HT1080 (cell line): ENCODE results near the gene PARP14. TPM values are rescaled to one million over a fixed set of nuclear protein-coding genes. Genes with fewer than 3 reads are reported as not detected.
"Not testable (repeated sequence)": the region's sequence is repeated elsewhere in the genome, so short reads cannot be mapped to it uniquely, and the experiment has no call there.

Experiments used
- DNase-seq: peaks from one replicate; pipeline ENCODE4 v3.0.0-alpha.2; 2015; ENCODE audit warnings: low read depth
- total RNA-seq: library from RNA; depleted of rRNA; stranded (reverse); fragments of >200 nt; shearing (Covaris generic); gene quantifications from 2 replicates; pipeline ENCODE4 v1.2.3, GENCODE V29; 2014

Gene PARP14
- total RNA-seq, 1 experiment from 2014 or later = 21.0 TPM

DNA sequence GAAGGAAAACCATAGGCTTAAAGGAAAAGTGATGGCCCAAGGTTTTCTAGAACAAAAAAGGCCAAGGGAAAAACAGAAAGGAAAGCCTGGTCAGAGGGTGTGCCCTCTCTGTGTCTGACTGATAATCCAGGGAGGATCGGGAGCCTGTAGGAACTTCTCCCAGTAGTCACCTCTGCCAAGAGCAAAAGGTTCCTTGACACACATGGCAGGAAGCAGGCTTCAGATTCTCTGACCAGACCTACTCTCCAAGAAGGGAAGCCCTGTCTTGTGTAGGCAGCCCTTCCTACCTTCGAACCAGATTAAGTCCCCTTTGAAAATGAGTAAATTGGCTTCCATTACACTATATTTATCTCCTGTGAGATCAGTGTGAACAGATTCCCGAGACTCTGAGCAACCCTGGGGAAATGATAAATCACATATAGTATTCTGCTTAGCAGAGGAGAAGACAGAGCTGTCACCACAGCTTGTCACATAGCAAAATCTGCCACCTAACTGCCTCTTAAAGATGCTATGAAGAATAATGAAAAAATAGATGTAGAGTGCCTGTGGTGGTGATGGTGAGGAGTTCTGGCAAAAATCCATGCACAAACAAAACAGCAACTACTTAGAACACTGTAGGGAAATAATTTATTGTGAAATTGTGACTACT lies 38.8 kb downstream of the PARP14 start:
- no peak for DNase-seq

DNA sequence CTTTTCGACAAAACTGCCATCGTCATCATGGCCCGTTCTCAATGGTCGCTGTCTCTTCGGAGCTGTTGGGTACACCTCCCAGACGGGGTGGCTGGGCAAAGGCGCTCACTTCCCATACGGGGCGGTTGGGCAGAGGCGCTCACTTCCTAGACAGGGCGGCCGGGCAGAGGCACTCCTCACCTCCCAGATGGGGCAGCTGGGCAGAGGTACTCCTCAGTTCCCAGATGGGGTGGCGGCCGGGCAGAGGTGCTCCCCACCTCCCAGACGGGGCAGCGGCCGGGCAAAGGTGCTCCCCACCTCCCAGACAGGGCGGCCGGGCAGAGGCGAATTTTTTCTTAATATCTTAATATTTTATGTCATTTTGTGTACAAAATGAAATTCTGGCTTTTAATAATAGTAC lies 44.5 kb downstream of the PARP14 start:
- DNase-seq = no peak

DNA sequence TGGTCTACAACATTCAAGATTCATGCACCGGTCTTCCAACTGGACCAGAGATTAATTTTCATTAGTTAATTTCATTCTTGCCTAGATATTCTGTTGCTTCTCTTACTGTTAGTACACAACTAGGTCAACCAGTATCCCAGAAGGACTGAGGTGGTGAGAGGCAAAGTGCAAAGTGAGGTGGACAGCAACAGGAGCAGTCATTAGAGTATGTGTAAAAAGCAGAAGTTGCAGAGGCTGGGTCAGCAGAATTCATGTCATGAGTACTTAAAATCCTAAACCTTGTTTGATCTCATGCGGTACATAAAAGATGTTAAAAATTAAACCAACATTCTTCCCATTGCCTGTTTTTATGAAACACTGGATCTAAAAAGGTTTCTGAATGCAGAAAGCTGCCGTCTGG lies 46.7 kb downstream of the PARP14 start:
- no peak for DNase-seq

DNA sequence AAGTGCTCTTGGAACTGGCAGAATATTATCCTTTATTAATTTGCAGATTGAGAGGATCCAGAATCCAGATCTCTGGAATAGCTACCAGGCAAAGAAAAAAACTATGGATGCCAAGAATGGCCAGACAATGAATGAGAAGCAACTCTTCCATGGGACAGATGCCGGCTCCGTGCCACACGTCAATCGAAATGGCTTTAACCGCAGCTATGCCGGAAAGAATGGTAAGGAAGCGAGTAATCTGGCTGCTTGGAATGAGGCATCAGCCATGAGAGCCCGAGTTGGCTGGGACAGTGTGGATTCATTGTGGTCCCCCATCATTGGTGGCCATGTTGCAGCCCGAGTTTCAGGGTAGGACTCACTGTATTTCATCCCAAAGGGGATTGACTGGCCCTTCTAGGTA lies 47.1 kb downstream of the PARP14 start:
- no peak for DNase-seq

DNA sequence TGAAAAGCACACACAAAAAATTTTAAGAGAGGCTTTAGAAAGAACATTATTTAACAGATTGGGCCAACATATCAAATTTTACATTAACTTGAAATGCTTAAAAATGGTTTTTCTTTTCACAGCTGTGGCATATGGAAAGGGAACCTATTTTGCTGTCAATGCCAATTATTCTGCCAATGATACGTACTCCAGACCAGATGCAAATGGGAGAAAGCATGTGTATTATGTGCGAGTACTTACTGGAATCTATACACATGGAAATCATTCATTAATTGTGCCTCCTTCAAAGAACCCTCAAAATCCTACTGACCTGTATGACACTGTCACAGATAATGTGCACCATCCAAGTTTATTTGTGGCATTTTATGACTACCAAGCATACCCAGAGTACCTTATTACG lies 47.5 kb downstream of the PARP14 start:
- DNase-seq = no peak

DNA sequence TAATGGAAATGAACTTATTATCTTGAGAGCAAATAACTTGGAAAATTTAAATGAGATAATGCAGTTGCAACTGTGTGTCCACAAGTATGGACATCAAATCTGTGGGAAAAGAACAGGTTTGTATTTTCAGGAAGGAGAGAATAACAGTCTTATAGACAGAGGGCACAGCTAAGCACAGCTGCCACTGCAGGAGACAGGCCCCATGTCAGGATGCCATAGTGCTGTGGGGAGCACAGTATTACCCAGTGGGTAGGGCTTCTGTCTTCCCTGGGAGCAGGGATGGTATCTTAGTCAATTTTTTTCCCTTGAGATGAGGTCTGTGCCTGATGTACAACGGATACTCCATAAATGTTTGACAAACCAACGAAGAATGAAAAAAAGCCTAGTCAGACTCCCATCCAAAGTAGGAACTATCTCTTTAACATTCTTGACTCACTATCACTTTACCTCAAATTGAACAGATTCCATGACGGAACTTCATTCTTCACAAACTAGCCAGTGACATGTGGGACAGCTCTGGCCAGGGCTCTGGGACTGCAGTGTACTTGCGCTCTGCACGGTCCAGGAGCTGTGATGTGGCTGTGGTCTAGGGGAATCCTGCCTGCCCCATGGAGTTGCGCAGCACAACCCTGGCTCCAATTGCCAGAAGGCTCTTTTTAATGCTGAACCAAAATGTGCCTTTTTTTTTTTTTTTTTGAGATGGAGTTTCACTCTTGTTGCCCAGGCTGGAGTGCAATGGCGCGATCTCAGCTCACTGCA lies 48.3 kb downstream of the PARP14 start:
- DNase-seq = no peak

DNA sequence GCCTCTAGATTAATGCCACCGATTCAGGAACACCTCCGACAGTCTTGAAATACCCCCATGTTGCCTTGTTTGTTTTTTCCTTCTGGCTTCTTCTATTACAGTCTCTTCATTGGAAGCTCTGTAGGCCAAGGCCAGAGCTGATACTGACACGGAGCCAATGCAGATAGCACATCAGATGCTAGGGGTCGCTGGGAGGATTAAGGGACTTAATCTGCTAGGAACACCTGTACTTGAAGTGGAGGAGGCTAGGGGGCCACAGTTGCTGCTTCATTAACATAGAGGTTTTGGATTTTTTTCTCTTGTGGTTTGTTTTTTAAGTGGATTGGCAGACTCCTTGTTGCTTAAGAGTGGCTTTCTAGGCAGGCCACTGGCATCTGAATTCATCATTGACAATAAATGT lies 49.6 kb downstream of the PARP14 start:
- no peak for DNase-seq

DNA sequence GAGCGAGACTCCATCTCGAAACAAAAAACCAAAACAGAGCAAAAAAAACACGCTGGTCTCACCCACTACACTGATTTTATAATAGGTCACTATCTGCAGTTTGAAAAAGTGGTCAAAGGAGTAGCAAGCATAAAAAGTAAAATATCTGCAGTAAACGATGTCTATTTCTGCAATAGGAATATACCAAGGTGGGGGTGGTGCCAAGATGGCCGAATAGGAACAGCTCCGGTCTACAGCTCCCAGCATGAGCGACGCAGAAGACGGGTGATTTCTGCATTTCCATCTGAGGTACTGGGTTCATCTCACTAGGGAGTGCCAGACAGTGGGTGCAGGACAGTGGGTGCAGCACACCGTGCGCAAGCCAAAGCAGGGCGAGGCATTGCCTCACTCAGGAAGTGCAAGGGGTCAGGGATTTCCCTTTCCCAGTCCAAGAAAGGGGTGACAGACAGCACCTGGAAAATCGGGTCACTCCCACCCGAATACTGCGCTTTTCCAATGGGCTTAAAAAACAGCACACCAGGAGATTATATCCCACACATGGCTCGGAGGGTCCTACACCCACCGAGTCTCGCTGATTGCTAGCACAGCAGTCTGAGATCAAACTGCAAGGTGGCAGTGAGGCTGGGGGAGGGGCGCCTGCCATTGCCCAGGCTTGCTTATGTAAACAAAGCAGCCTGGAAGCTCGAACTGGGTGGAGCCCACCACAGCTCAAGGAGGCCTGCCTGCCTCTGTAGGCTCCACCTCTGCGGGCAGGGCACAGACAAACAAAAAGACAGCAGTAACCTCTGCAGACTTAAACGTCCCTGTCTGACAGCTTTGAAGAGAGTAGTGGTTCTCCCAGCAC lies 52.3 kb downstream of the PARP14 start:
- DNase-seq = not testable (repeated sequence)

DNA sequence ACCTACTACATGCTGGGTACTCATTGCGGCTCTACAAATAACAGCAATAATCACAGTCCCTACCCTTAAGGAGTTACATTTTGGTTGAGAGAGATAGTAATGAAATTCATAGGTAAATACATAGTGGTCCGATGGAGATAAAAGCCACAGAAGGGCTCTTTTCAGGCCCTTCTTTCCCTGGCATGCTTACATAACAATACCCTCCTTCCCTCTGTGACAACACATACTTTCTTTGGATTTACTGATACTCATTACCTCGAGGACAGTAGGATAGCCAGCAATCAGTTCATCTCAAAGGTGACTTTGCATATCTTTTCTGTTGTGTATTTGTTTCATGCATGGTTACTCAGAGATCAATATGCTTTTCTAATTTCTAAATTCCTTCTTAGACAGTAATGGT lies 58.5 kb downstream of the PARP14 start:
- DNase-seq = no peak

DNA sequence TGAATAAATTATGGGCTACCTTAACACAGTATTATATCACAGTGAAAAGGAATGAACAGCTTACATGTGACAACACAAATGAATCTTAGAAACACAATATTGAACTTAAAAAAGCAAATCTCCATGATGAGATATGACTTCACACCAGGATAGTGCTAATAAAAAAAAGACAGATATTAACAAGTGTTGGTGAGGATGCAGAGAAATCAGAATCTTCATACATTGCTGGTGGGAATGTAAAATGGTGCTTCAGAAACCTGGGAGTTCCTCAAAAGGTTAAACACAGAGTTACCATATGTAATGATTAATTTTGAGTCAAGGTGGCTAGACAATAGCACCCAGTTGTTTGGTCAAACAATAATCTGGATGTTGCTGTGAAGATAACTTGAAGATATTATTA lies 61.6 kb downstream of the PARP14 start:
- no peak for DNase-seq

DNA sequence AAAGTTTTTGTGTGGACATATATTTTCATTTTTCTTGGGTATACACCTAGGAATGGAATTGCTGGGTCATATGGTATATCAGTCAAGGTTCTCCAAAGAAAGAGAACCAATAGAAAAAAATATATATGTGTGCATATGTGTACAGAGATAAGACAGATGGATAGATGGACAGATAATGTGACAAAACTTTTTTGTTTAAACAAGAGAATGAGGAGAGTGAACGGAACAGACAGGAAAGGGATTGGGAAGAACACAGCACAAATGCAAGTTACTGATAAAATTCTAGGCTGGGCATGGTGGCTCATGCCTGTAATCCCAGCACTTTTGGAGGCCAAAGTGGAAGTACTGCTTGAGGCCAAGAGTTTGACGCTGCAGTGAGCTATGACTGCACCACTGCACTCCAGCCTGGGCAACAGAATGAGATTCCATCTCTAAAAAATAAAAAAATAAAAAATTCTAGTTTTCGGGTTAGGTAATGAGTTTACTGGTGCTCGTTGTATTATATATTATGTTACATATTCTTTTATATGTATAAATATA lies 63.0 kb downstream of the PARP14 start:
- no peak for DNase-seq

DNA sequence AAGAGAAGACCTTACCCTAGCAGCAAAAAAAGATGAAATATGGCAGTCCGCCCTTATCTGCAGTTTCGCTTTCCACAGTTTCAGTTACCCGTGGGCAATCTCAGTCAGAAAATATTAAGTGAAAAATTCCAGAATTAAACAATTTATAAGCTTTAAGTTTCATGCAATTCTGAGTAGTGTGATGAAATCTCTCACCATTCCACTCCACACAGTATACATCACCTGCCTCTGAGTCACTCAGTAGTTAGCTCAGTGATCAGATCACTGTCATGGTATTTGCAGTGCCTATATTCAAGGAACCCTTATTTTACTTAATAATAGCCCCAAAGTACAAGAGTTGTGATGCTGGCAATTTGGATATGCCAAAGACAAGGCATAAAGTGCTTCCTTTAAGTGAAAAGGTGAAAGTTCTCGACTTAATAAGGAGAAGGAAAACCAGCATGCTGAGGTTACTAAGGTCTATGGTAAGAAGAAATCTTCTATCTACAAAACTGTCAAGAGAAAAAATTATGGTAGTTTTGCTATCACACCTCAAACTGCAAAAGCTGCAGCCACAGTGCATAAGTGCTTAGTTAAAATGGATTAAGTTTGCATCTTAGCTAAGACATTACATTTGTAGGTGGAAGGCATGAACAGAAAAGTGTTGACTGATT lies 64.9 kb downstream of the PARP14 start:
- DNase-seq = peak; percentile 61

DNA sequence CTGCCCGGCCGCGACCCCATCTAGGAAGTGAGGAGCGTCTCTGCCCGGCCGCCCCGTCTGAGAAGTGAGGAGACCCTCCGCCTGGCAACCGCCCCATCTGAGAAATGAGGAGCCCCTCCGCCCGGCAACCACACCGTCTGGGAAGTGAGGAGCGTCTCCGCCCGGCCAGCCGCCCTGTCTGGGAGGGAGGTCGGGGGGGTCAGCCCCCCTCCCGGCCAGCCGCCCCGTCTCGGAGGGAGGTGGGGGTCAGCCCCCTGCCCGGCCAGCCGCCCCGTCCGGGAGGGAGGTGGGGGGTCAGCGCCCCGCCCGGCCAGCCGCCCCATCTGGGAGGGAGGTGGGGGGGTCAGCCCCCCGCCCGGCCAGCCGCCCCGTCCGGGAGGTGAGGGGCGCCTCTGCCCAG lies 66.7 kb downstream of the PARP14 start:
- DNase-seq = not testable (repeated sequence)

DNA sequence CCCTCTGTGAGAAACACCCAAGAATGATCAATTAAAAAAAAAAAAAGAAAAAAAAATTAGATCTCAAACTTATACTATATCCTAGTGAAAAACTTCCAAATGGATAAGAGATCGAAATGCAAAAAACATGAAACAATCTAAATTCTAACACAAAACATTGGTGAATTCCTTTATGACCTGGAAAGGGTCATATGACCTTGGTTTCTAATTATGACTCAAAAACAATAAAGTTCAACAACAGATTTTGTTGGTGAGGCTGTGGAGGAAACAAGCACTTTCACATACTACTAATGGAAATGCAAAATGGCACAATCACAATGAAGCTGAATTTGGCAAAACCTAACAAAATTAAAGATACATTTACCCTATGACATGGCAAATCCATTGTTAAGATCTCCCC lies 67.7 kb downstream of the PARP14 start:
- DNase-seq = no peak

DNA sequence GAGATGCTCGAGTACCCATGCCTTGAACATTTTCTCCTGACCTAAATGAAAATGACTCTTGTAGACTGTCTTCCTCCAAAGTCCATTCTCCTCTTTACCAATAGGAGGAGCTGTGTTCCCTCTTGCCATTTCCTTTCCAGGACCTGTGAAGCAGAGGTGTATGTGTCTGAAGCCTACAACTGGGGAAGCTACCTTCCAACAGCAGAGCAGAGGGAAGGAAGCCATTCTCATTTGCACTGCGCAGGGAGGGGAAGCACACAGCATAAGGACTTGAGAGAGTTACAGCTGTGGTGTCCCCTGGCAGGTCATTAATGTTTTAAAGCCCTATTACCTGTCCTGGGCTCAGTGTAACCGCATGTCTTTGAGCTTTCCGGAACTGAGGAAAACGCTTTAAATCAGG lies 74.3 kb downstream of the PARP14 start:
- peak; percentile 62 for DNase-seq

DNA sequence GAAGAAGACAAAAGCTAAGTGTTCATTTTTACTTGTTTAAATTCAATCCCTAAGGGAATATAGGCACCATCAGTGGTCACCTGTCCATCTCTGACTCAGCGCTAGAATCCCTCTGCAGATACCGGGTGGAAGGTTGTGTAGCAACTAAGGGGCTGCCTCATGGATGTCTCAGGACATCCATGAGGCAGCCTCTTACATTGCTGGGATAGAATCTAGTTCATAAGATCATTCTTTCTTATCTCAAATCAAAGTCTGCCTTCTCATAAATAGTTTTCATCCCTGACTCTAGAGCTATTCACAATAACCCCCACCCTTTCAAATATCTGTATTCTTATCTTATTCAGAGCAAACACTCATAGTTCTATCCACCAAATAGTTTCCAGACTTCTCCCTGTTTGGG lies 74.9 kb downstream of the PARP14 start:
- no peak for DNase-seq

DNA sequence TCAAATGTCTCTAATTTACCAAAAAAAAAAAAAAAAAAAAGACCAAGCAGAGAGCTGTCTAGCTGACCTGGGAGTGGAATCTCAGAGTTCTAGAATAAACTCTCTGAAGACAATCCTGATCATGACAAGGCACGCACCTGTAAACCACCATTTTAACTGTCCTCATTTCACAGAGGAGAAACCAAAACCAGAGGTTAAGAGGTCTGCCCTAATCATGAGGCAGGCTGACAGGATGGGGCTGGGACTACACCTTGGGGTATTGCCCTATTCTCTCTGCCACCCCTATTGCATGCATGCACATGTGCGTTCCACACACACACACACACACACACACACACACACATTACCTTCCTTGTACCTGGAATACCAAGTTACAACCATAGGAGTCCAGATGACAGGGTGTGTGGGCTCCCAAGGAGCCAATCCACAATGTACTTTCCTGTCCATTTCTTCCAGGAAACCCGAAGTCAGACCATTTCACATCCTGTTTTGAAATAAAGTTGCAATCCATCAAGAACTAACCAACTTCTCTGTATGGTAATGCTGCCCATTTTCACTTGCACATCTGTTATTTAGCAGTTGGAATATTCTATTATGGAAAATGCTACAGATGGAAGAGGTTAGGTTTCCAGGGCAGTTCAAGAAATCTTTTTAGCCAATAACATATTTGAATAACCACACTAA lies 78.4 kb downstream of the PARP14 start:
- no peak for DNase-seq

DNA sequence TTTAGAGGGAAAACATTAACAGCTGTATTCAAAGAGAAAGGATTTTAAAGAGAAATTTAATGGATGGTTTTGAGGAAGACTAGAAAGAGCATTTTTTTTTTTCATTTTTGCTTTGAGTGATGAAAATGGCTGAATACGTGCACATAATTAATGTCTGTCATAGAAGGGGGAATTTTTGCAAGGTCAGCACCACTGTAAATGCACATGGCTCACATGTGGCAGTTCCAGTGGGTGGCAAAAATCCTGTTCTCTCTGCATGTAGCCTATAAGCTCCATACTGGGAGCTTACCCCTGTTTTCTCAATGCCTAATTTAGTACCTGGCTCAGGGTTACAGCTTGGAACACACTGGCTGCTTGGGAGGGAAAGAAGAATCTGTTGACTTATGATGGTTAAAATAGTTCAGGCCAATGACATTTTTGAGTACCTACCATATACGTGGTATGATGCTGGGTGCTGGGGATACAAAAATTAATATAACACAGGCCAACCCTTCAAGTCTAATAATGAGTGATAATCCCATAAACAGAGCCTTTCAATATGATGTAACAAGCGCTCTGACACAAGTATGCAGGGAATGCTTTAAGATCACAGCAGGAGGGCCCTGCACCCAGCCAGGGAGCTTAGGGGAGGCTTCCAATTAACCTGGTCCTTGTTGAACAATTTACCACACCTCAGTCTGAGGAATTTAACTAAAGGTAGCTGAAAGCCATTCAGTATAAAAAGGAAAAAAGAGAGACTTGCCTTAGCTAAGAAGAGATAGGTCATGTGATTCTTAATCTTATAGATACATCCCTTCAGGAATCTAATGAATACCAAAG lies 80.0 kb downstream of the PARP14 start:
- no peak for DNase-seq

DNA sequence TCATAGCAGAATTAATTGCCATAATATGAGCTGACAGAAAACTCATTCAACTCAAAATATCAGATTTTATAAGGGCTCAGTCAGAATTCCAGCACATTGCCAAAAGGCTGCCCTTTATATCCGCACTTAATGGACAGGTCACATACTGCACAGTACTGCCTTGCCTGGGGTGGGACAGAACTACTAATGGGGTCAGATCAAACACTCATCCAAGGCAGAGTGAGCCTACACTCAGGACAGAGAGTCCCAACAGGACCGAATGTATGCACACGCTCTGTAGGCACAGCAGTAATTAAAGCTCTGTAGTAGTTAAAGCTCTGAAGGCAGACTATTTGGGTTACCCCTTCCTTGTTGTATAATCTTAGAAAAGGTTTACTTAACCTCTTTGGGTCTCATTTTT lies 85.8 kb downstream of the PARP14 start:
- no peak for DNase-seq
